Panc1 (cell line): ENCODE data around the gene OR52D1. TPM values are rescaled to one million over a fixed set of nuclear protein-coding genes. Genes with fewer than 3 reads are reported as not detected.

Experiments used
- ATAC-seq: fragments of 200-7000 bp; cut with Tn5 transposase; 2 replicates; pipeline ENCODE4 v1.9.1; 2020; ENCODE audit warnings: mild to moderate bottlenecking, moderate library complexity
- BruUV-seq: library from RNA; stranded (reverse); fragments of 400-500 nt; replicated peaks from 2 replicates; lab custom pipeline; 2021; lab: Mats Ljungman, UMichigan
- CTCF ChIA-PET: fragments of 300-600 bp; sonication (Branson Sonifier 250); formaldehyde crosslinking; loops from one replicate; lab custom pipeline; 2022; ENCODE audit warnings: antibody characterized with exemption; lab: Charles Lee
- POLR2A ChIA-PET: fragments of 300-600 bp; sonication (Branson Sonifier 250); formaldehyde crosslinking; loops from one replicate; lab custom pipeline; 2022; ENCODE audit warnings: antibody characterized with exemption; lab: Charles Lee
- DNase-seq: peaks from one replicate; pipeline ENCODE4 v3.0.0-alpha.2; 2010; ENCODE audit warnings: low read depth, low spot score
- H3K27ac ChIP-seq: 2 replicates; pipeline ENCODE4 v1.5.1; 2011; ENCODE audit warnings: mild to moderate bottlenecking, low read length, inconsistent platforms
- H3K27me3 ChIP-seq: fragments of 200-500 bp; sonication (Bioruptor generic); 2 replicates; pipeline ENCODE4 v1.6.0; 2014; ENCODE audit warnings: low read length, inconsistent platforms; ENCODE audit not compliant: control insufficient read depth, insufficient read depth
- H3K36me3 ChIP-seq: fragments of 200-500 bp; sonication (Bioruptor generic); 2 replicates; pipeline ENCODE4 v1.5.1; 2014; ENCODE audit warnings: inconsistent platforms, mild to moderate bottlenecking, low read length, moderate library complexity; ENCODE audit not compliant: control insufficient read depth, insufficient read depth
- H3K4me1 ChIP-seq: 2 replicates; pipeline ENCODE4 v1.5.1; 2011; ENCODE audit warnings: inconsistent platforms, mild to moderate bottlenecking, low read length, moderate library complexity; ENCODE audit not compliant: control insufficient read depth, insufficient read depth
- H3K4me3 ChIP-seq, 2 experiments: 2 replicates each; pipeline ENCODE4 v1.5.1; 2011 to 2012; ENCODE audit warnings: low read depth in 2 of 2, low read length in 2 of 2, mild to moderate bottlenecking in 2 of 2, inconsistent platforms in 1 of 2, moderate library complexity in 1 of 2
- H3K9me3 ChIP-seq: fragments of 200-500 bp; sonication (Bioruptor generic); 2 replicates; pipeline ENCODE4 v1.5.1; 2014; ENCODE audit warnings: low read depth, mild to moderate bottlenecking, inconsistent platforms, low read length, moderate library complexity; ENCODE audit not compliant: control insufficient read depth, insufficient read depth
- POLR2AphosphoS5 ChIP-seq: IDR thresholded peaks from 2 replicates; pipeline ENCODE4 v1.6.1; 2012; ENCODE audit warnings: mild to moderate bottlenecking, low read depth, low read length, moderate library complexity
- REST ChIP-seq, 2 experiments: IDR thresholded peaks; 2 replicates each; pipeline ENCODE4 v1.6.1; 2011 to 2012; ENCODE audit warnings: low read depth in 2 of 2, control low read depth in 1 of 2, low read length in 1 of 2, mild to moderate bottlenecking in 1 of 2, moderate library complexity in 1 of 2; ENCODE audit not compliant: insufficient read depth in 1 of 2
- SIN3A ChIP-seq: IDR thresholded peaks from 2 replicates; pipeline ENCODE4 v1.6.1; 2012; ENCODE audit warnings: low read depth, mild to moderate bottlenecking, low read length, moderate library complexity, borderline replicate concordance; ENCODE audit not compliant: insufficient read depth
- TCF7L2 ChIP-seq: IDR thresholded peaks from 2 replicates; pipeline ENCODE4 v1.6.1; 2011; ENCODE audit warnings: mild to moderate bottlenecking, low read depth, low read length, inconsistent platforms
- in situ Hi-C: cut with HindIII; loops from 2 replicates; pipeline ENCODE4 v1.10.0; 2016; ENCODE audit warnings: low sequenced_read_pairs, low pct_unique_long_range_greater_than_20kb
- intact Hi-C: fragments of 100-400 bp; cut with micrococcal nuclease; formaldehyde crosslinking; loops from one replicate; pipeline ENCODE4 v1.10.0; 2022; ENCODE audit not compliant: unreplicated experiment
- total RNA-seq: library from RNA; stranded (reverse); gene quantifications from one replicate; pipeline ENCODE4 v1.2.1, GENCODE V29; 2021; ENCODE audit not compliant: unreplicated experiment
- TF ChIP-seq, protein P1 (sequence below): fragments of 450-650 bp; IDR thresholded peaks from 2 replicates; pipeline ENCODE4 v1.5.1; 2017; ENCODE audit warnings: mild to moderate bottlenecking

Gene OR52D1
- total RNA-seq, 1 experiment from 2014 or later = not detected

DNA sequence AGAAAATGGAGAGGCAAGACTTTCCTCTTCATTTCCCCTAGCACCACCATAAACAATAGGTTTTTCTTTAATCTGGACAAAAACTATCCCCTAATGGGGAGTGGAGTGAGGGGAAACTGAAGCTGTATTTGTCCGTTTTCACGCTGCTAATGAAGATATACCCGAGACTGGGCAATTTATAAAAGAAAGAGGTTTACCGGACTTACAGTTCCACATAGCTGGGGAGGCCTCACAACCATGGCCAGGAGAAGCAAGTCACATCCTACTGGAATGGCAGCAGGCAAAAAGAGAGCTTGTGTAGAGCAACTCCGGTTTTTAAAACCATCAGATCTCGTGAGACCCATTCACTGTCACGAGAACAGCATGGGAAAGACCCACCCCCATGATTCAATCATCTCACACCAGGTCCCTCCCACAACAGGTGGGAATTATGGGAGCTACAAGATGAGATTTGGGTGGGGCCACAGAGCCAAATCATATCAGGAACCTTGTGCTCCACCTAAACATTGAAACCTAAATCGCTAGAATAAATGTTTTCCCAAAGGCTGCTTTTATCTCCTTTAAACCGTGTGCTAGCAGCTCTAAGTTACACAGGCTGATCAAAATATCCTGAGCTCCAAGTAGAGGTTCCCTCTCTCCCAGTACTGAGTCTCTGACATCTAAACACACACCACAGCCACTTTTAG lies 17.0 kb downstream of the OR52D1 start:
- intact Hi-C loops = no loop called here

DNA sequence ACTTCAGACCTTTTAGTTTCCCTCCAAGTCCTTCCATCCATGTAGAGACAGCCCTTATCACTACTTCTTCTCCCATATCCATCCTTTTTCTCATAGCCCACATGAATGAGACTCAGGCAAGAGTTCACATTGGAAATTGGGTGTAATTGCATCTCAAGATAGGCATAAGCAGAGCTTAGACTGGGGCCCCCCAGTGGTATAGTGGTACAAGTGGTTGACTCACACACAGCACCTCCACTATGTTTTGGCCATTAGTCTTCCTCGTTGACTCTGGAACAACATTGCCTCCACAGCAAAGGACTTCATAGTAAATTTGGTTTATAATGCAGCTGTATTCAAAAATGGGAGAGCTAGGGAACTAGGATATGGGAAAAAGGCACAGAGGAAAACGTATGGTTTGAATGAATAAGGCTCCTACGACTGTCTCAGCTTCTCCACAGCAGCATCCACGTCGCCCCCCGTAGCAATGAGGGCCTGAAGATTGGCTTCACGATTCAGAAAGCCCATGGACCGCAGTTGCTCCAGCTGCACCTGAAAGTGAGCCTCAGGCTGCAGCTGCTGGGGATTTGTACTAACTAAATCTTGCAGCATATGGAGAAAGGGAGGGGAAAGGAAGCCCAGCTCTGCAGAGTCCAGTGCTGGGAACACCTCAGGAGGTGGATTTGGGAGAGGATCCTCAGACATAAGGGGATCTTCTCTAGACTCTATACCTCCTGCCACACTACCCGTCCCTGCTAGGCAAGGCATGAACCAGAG lies 18.9 kb downstream of the OR52D1 start:
- peaks cover 3% of the 10 kb centered on the region; the same call in 1 of the 2 replicates for H3K27me3 ChIP-seq
- in situ Hi-C loops = no loop called here
- DNase-seq (no peak), ATAC-seq (no peak)
- ChIA-PET POLR2A (no interaction called here), CTCF (interaction anchor here (0.5 kb wide), 1 partner anchor 311 kb away, joined by 3 read pairs; no protein-coding TSS in a partner anchor)
- H3K4me3 ChIP-seq = no peak overlapping the region
- H3K4me1 ChIP-seq = no peaks in the 10 kb centered on the region
- H3K36me3 ChIP-seq = no peaks in the 10 kb centered on the region; the same call in 1 of the 2 replicates
- TF ChIP-seq TCF7L2 (no peak), POLR2AphosphoS5 (no peak), REST (IDR thresholded peaks at IDR 0.05; ENCODE audit: insufficient read depth in 1 of 2, low read depth in 2 of 2, low read length in 1 of 2) (no peak), SIN3A (no peak)
- TF ChIP-seq, protein P1, sequence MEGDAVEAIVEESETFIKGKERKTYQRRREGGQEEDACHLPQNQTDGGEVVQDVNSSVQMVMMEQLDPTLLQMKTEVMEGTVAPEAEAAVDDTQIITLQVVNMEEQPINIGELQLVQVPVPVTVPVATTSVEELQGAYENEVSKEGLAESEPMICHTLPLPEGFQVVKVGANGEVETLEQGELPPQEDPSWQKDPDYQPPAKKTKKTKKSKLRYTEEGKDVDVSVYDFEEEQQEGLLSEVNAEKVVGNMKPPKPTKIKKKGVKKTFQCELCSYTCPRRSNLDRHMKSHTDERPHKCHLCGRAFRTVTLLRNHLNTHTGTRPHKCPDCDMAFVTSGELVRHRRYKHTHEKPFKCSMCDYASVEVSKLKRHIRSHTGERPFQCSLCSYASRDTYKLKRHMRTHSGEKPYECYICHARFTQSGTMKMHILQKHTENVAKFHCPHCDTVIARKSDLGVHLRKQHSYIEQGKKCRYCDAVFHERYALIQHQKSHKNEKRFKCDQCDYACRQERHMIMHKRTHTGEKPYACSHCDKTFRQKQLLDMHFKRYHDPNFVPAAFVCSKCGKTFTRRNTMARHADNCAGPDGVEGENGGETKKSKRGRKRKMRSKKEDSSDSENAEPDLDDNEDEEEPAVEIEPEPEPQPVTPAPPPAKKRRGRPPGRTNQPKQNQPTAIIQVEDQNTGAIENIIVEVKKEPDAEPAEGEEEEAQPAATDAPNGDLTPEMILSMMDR = no peak; the same call in 1 of the 2 replicates
- intact Hi-C loops = no loop called here
- no peak overlapping the region for H3K27ac ChIP-seq
- no peaks in the 10 kb centered on the region for H3K9me3 ChIP-seq
- BruUV-seq = no TSS peak

More for the DNA sequence above, 17.0 kb downstream of the OR52D1 start:
- BruUV-seq = no TSS peak
- Histone ChIP-seq H3K4me1 (no peaks in the 10 kb centered on the region), H3K36me3 (no peaks in the 10 kb centered on the region; the same call in 1 of the 2 replicates), H3K4me3 (no peak overlapping the region), H3K9me3 (no peaks in the 10 kb centered on the region), H3K27me3 (0 out of 2 replicates have a peak, but pooled peaks cover 2% of the 10 kb centered on the region), H3K27ac (no peak overlapping the region)
- TF ChIP-seq SIN3A = no peak
- TF ChIP-seq, protein P1 = no peak
- TF ChIP-seq REST (IDR thresholded peaks at IDR 0.05; ENCODE audit: insufficient read depth in 1 of 2, low read depth in 2 of 2, low read length in 1 of 2) = no peak
- no peak for TF ChIP-seq POLR2AphosphoS5
- no peak for TF ChIP-seq TCF7L2
- CTCF ChIA-PET = no interaction called here
- in situ Hi-C loops = no loop called here
- ATAC-seq (no peak), DNase-seq (no peak)
- POLR2A ChIA-PET = no interaction called here
